ENCODE results near the gene MICAL3. TPM values are rescaled to one million over a fixed set of nuclear protein-coding genes. Genes with fewer than 3 reads are reported as not detected.
A peak's percentile ranks its signal among the peaks of the same experiment; 100 is the strongest.
"Not testable (repeated sequence)": the region's sequence is repeated elsewhere in the genome, so short reads cannot be mapped to it uniquely, and the experiment has no call there.

The MICAL3 gene, protein sequence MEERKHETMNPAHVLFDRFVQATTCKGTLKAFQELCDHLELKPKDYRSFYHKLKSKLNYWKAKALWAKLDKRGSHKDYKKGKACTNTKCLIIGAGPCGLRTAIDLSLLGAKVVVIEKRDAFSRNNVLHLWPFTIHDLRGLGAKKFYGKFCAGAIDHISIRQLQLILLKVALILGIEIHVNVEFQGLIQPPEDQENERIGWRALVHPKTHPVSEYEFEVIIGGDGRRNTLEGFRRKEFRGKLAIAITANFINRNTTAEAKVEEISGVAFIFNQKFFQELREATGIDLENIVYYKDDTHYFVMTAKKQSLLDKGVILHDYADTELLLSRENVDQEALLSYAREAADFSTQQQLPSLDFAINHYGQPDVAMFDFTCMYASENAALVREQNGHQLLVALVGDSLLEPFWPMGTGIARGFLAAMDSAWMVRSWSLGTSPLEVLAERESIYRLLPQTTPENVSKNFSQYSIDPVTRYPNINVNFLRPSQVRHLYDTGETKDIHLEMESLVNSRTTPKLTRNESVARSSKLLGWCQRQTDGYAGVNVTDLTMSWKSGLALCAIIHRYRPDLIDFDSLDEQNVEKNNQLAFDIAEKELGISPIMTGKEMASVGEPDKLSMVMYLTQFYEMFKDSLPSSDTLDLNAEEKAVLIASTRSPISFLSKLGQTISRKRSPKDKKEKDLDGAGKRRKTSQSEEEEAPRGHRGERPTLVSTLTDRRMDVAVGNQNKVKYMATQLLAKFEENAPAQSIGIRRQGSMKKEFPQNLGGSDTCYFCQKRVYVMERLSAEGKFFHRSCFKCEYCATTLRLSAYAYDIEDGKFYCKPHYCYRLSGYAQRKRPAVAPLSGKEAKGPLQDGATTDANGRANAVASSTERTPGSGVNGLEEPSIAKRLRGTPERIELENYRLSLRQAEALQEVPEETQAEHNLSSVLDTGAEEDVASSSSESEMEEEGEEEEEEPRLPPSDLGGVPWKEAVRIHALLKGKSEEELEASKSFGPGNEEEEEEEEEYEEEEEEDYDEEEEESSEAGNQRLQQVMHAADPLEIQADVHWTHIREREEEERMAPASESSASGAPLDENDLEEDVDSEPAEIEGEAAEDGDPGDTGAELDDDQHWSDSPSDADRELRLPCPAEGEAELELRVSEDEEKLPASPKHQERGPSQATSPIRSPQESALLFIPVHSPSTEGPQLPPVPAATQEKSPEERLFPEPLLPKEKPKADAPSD (N-terminal part only)
- total RNA-seq (2.7 TPM), polyA plus RNA-seq (4.0 TPM)
- long read RNA-seq, donor 1: 0 reads
- long read RNA-seq, donor 2: 0 reads
- long read RNA-seq, donor 3, partial matches to known transcripts: 0 of 1 reads
- long read RNA-seq, donor 3, other reads (novel, unspliced or antisense): 0 of 1 reads
- long read RNA-seq, donor 4, partial matches to known transcripts: 0 of 1 reads
- long read RNA-seq, donor 4, other reads (novel, unspliced or antisense): 0 of 1 reads
- long read RNA-seq, donor 5, partial matches to known transcripts: 0 of 1 reads
- long read RNA-seq, donor 5, other reads (novel, unspliced or antisense): 0 of 1 reads
- long read RNA-seq, donor 6: 0 reads
- long read RNA-seq, donor 7, partial matches to known transcripts: 0 of 1 reads
- long read RNA-seq, donor 7, other reads (novel, unspliced or antisense): 0 of 1 reads
- long read RNA-seq, donor 8, partial matches to known transcripts: 0 of 1 reads
- long read RNA-seq, donor 8, other reads (novel, unspliced or antisense): 0 of 1 reads
- long read RNA-seq, donor 9: 0 reads
- long read RNA-seq, donor 10, partial matches to known transcripts: 0 of 1 reads
- long read RNA-seq, donor 10, other reads (novel, unspliced or antisense): 0 of 1 reads

DNA sequence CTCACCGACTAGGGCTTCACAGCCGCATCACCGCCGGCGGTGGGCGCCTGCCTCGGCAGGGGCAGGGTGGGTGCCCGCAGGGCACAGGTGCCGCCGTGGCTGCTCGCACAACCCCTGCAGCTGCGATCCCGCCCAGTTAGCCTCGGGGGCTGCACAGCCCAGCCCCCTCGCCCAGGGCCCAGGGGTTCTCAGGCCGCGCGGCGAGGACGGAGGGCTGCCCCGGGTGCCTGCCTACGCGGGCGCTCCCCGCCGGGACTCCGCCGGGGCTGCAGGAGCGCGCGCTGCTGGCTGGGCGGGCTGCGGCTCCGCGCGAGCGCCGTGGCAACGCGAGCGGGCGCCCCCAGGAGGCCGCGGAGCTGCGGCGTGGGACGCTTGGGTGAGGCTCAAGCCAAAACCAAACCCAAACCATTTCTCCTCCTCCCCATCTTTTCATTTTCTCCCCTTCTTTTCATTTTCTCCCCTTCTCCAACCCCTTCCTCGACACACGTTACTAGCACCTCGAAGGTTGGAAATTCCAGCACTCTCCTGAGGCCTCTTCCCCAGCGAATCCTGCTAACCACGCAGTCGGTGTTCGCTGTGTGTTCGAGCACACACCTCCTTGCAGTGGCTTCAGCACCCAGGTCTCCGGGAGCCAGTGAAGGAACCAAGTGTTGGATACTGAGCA, at the start of gene MICAL3:
TSS of gene MICAL3 (minus strand) at position 286 of the 664 bp plus-strand sequence. CDS start 117,749 bp downstream, outside the sequence.
- DNase-seq (ENCODE audit: low read depth in 6 of 9, low spot score in 9 of 9): peak in 6 of 9 donors; percentile 38 to 71 (median 50)
- H3K27me3 ChIP-seq (ENCODE audit: control insufficient read depth in 2 of 2, insufficient read depth in 1 of 2, low read length in 1 of 2): peaks cover 15 to 43% of the 10 kb centered on the region in 2 donors
- peaks cover 6 to 9% of the 10 kb centered on the region in 2 donors for H3K4me1 ChIP-seq (ENCODE audit: control insufficient read depth in 2 of 2, insufficient read depth in 2 of 2, low read length in 2 of 2)
- no peaks in the 10 kb centered on the region for H3K9me3 ChIP-seq (ENCODE audit: control insufficient read depth in 2 of 2, insufficient read depth in 1 of 2, low read length in 1 of 2)
- 2% methylated on average over 56 of the region's 56 CpGs for WGBS
- no peaks in the 10 kb centered on the region for H3K36me3 ChIP-seq (ENCODE audit: control insufficient read depth in 2 of 2, insufficient read depth in 2 of 2, low read length in 1 of 2)
- H3K27ac ChIP-seq (ENCODE audit: low read depth in 1 of 2, low read length in 1 of 2): no peak within 1 kb of the TSS
- H3K4me3 ChIP-seq (ENCODE audit: low read length in 2 of 2): peak within 1 kb of the TSS; percentile 8 to 58

DNA sequence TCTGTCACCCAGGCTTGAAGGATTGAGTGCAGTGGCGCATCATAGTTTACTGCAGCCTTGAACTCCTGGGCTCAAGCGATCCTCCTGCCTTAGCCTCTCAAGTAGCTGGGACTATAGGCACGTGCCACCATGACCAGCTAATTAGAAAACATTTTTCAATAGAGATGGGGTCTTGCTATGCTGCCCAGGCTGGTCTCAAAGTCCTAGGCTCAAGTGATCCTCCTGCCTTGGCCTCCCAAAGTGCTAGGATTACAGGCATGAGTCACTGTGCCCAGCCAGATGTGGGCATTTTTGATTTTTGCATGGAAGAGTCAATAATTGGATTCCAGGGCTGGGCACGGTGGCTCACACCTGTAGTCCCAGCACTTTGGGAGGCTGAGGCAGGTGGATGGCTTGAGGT, 49.6 kb upstream of the MICAL3 start:
- WGBS: 96% methylated on average over 4 of the region's 4 CpGs
- H3K4me1 ChIP-seq (ENCODE audit: control insufficient read depth in 2 of 2, insufficient read depth in 2 of 2, low read length in 2 of 2): peaks cover 5 to 14% of the 10 kb centered on the region in 2 donors
- H3K36me3 ChIP-seq (ENCODE audit: control insufficient read depth in 2 of 2, insufficient read depth in 2 of 2, low read length in 1 of 2); H3K27ac ChIP-seq (ENCODE audit: low read depth in 1 of 2, low read length in 1 of 2); H3K9me3 ChIP-seq (ENCODE audit: control insufficient read depth in 2 of 2, insufficient read depth in 1 of 2, low read length in 1 of 2); H3K4me3 ChIP-seq (ENCODE audit: low read length in 2 of 2); DNase-seq (ENCODE audit: low read depth in 6 of 9, low spot score in 9 of 9); H3K27me3 ChIP-seq (ENCODE audit: control insufficient read depth in 2 of 2, insufficient read depth in 1 of 2, low read length in 1 of 2): not testable (repeated sequence)

DNA sequence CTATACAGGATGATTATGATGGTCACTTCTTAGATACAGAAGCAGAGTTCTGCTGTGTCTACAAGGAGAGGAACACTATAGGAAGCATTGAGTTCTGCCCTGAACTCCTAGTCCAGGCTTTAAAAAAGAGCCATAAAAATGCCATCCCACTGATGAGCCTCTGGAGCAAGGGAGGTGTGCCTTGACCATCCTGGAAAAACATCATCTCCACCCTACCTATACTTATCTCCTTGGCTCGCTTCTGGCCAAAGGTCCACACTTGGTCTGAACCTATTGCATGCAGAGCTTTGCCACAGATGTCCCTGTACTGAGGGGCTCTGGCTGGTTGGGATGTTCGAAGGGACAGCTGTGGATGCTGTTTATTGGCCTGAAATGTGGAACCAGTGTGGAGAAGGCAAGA, 49.1 kb upstream of the MICAL3 start:
- no peaks in the 10 kb centered on the region for H3K36me3 ChIP-seq (ENCODE audit: control insufficient read depth in 2 of 2, insufficient read depth in 2 of 2, low read length in 1 of 2)
- no peaks in the 10 kb centered on the region for H3K9me3 ChIP-seq (ENCODE audit: control insufficient read depth in 2 of 2, insufficient read depth in 1 of 2, low read length in 1 of 2)
- 95% methylated on average over 2 of the region's 2 CpGs for WGBS
- no peak overlapping the region for H3K27ac ChIP-seq (ENCODE audit: low read depth in 1 of 2, low read length in 1 of 2)
- H3K27me3 ChIP-seq (ENCODE audit: control insufficient read depth in 2 of 2, insufficient read depth in 1 of 2, low read length in 1 of 2): no peaks in the 10 kb centered on the region
- DNase-seq (ENCODE audit: low read depth in 6 of 9, low spot score in 9 of 9): no peak
- H3K4me3 ChIP-seq (ENCODE audit: low read length in 2 of 2): no peak overlapping the region
- peaks cover 3 to 9% of the 10 kb centered on the region in 2 donors for H3K4me1 ChIP-seq (ENCODE audit: control insufficient read depth in 2 of 2, insufficient read depth in 2 of 2, low read length in 2 of 2)

DNA sequence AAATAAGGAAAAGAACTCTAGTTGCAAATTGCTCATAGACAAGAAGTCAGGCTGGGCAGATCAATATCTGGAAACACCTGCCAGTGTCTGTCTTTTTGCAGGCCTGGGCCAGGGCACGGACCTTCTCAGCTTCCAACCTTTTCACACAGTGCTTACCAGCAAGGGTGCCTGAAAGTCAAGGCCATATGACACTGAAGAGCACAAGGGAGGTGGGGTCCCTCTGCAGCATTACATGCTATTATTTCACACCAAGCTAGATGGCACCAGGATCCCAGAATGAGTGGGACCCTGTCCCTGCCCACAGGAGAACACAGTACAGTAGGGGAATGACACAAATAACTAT, 47.6 kb upstream of the MICAL3 start:
- WGBS: 95% methylated on average over 1 of the region's 1 CpG
- Histone ChIP-seq H3K4me1 (ENCODE audit: control insufficient read depth in 2 of 2, insufficient read depth in 2 of 2, low read length in 2 of 2) (peaks cover 3 to 7% of the 10 kb centered on the region in 2 donors), H3K4me3 (ENCODE audit: low read length in 2 of 2) (no peak overlapping the region)

DNA sequence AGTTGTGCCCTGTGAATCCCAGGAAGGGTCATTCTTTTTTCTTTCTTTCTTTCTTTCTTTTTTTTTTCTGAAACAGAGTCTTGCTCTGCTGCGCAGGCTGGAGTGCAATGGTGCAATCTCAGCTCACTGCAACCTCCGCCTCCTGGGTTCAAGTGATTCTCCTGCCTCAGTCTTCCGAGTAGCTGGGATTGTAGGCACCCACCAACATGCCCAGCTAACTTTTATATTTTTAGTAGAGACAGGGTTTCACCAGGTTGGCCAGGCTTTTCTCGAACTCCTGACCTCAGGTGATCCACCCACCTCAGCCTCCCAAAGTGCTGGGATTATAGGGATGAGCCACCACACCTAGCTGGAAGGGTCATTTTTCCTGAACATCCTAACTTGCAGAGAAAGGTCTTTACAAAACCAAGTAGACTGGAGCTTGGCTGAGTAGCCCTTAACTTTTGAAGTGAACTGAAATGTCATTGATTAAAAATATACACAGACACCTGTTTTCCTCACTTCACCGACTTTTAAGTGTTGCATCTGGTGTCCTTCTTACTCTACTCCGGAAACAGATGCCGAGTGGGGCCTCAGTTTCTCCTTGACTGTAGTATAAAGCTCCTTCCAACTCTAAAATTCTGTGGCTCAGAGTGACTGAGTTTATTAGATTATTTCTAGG, 47.1 kb upstream of the MICAL3 start:
- not testable (repeated sequence) for DNase-seq (ENCODE audit: low read depth in 6 of 9, low spot score in 9 of 9); H3K9me3 ChIP-seq (ENCODE audit: control insufficient read depth in 2 of 2, insufficient read depth in 1 of 2, low read length in 1 of 2); H3K36me3 ChIP-seq (ENCODE audit: control insufficient read depth in 2 of 2, insufficient read depth in 2 of 2, low read length in 1 of 2); H3K4me3 ChIP-seq (ENCODE audit: low read length in 2 of 2); H3K27ac ChIP-seq (ENCODE audit: low read depth in 1 of 2, low read length in 1 of 2); H3K4me1 ChIP-seq (ENCODE audit: control insufficient read depth in 2 of 2, insufficient read depth in 2 of 2, low read length in 2 of 2); H3K27me3 ChIP-seq (ENCODE audit: control insufficient read depth in 2 of 2, insufficient read depth in 1 of 2, low read length in 1 of 2)
- WGBS: 92% methylated on average over 7 of the region's 7 CpGs

More for the DNA sequence above, 47.6 kb upstream of the MICAL3 start:
- no peak for DNase-seq (ENCODE audit: low read depth in 6 of 9, low spot score in 9 of 9)
- H3K27ac ChIP-seq (ENCODE audit: low read depth in 1 of 2, low read length in 1 of 2): no peak overlapping the region
- no peaks in the 10 kb centered on the region for H3K9me3 ChIP-seq (ENCODE audit: control insufficient read depth in 2 of 2, insufficient read depth in 1 of 2, low read length in 1 of 2)
- H3K27me3 ChIP-seq (ENCODE audit: control insufficient read depth in 2 of 2, insufficient read depth in 1 of 2, low read length in 1 of 2): peaks cover 0 to 8% of the 10 kb centered on the region in 2 donors
- H3K36me3 ChIP-seq (ENCODE audit: control insufficient read depth in 2 of 2, insufficient read depth in 2 of 2, low read length in 1 of 2): no peaks in the 10 kb centered on the region

DNA sequence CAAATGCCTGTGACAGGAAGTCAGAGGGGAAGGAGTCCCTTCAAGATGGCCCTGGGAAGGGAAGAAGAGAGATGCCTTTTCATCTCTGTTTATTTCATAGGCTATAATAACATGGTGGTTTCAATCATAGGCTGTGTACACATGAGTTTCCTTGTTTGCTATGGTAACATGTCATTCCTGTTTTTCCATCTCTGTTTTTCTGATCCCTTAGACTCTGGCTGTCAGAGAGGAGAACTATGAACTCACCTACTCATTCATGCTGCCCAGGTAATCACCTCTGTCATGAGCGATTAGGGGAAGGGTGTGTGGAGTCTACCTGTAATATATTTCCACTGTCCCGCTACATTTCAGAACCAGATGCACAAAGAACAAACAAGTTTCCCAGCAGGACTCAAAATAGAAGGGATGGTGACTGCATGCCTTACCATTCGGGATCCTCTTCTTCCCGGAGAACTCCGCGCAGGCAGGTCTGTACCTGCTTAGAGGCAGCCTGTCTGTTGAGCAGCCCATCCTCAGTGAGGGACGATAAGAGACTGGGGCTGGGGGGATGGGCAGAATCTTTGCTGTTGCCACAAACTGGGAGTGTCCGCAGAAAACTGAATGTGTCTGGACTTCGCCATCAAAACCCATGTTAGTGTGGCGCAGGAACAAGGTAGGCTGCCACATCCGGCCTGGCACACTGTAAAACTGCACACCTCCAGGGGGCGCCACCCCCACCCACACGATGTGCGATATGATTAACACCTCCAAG, 46.4 kb upstream of the MICAL3 start:
- no peak for DNase-seq (ENCODE audit: low read depth in 6 of 9, low spot score in 9 of 9)
- 90% methylated on average over 14 of the region's 14 CpGs for WGBS
- H3K4me1 ChIP-seq (ENCODE audit: control insufficient read depth in 2 of 2, insufficient read depth in 2 of 2, low read length in 2 of 2): peaks cover 0 to 10% of the 10 kb centered on the region in 2 donors
- H3K27me3 ChIP-seq (ENCODE audit: control insufficient read depth in 2 of 2, insufficient read depth in 1 of 2, low read length in 1 of 2): peaks cover 0 to 8% of the 10 kb centered on the region in 2 donors
- H3K9me3 ChIP-seq (ENCODE audit: control insufficient read depth in 2 of 2, insufficient read depth in 1 of 2, low read length in 1 of 2): no peaks in the 10 kb centered on the region
- H3K36me3 ChIP-seq (ENCODE audit: control insufficient read depth in 2 of 2, insufficient read depth in 2 of 2, low read length in 1 of 2): no peaks in the 10 kb centered on the region
- no peak overlapping the region for H3K4me3 ChIP-seq (ENCODE audit: low read length in 2 of 2)
- peak overlapping the region in 1 of 2 donors; percentile 20 for H3K27ac ChIP-seq (ENCODE audit: low read depth in 1 of 2, low read length in 1 of 2)

DNA sequence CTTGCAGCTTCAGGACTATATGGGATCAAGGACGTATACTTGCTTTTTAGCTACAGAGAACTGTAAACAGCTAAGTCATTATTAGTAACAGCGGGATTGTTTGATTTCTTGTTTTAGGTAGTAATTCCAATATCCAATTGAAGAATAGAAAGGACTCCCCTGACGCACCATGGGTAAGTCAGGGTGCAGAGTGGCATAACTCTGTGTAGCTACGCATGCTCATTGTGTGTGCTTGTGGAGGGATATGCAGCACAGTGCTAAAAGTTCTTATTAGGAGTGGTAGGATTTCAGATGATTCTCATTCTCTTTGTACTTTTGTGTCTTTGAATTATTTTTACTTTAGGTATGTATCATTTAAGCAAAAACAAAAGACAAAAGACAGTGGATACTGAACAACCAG, 45.7 kb upstream of the MICAL3 start:
- Histone ChIP-seq H3K4me3 (ENCODE audit: low read length in 2 of 2) (no peak overlapping the region), H3K27ac (ENCODE audit: low read depth in 1 of 2, low read length in 1 of 2) (no peak overlapping the region), H3K9me3 (ENCODE audit: control insufficient read depth in 2 of 2, insufficient read depth in 1 of 2, low read length in 1 of 2) (no peaks in the 10 kb centered on the region), H3K27me3 (ENCODE audit: control insufficient read depth in 2 of 2, insufficient read depth in 1 of 2, low read length in 1 of 2) (peaks cover 0 to 11% of the 10 kb centered on the region in 2 donors), H3K36me3 (ENCODE audit: control insufficient read depth in 2 of 2, insufficient read depth in 2 of 2, low read length in 1 of 2) (no peaks in the 10 kb centered on the region), H3K4me1 (ENCODE audit: control insufficient read depth in 2 of 2, insufficient read depth in 2 of 2, low read length in 2 of 2) (peaks cover 0 to 10% of the 10 kb centered on the region in 2 donors)
- 96% methylated on average over 4 of the region's 4 CpGs for WGBS
- no peak for DNase-seq (ENCODE audit: low read depth in 6 of 9, low spot score in 9 of 9)
